B cell (primary cell): Measurements from ENCODE around the gene STUM. TPM values are rescaled to one million over a fixed set of nuclear protein-coding genes. Genes with fewer than 3 reads are reported as not detected.

ENCODE experiments used
- ATAC-seq: fragments of 200-7000 bp; cut with Tn5 transposase; one replicate; pipeline ENCODE4 v1.10.0; 2021; ENCODE audit warnings: low read depth, mild to moderate bottlenecking, moderate number of reproducible peaks, moderate library complexity
- CTCF ChIA-PET: fragments of 350-600 bp; sonication (Branson Sonifier 250); formaldehyde crosslinking; loops from one replicate; lab custom pipeline; 2021; ENCODE audit warnings: antibody characterized with exemption, inconsistent platforms; lab: Charles Lee
- POLR2A ChIA-PET: fragments of 350-600 bp; sonication (Branson Sonifier 250); formaldehyde crosslinking; loops from one replicate; lab custom pipeline; 2021; ENCODE audit warnings: antibody characterized with exemption; lab: Charles Lee
- DNase-seq: peaks from one replicate; pipeline ENCODE4 v3.0.0; 2013
- H2AFZ ChIP-seq: 2 replicates; pipeline ENCODE4 v1.6.1; 2012; ENCODE audit warnings: mild to moderate bottlenecking, low read depth, low read length; ENCODE audit not compliant: insufficient read depth, poor library complexity, severe bottlenecking
- H3K27ac ChIP-seq, 2 donors: 1 replicate in 1 of 2; 2 replicates in 1 of 2; pipeline ENCODE4 v1.5.1; 2012 to 2013; ENCODE audit warnings: low read length in 2 of 2, mild to moderate bottlenecking in 2 of 2, moderate library complexity in 1 of 2
- H3K27me3 ChIP-seq, 4 experiments: fragments of 200-600 bp in 1 of 4; sonication (generic) in 1 of 4; replicated peaks in 1 of 4; 1 replicate in 2 of 4; 2 replicates in 2 of 4; pipeline versions ENCODE4 v1.6.1 to v1.7.0; 2013 to 2016; ENCODE audit warnings: low read length in 3 of 4, mild to moderate bottlenecking in 2 of 4, mixed read lengths in 1 of 4, moderate library complexity in 1 of 4; ENCODE audit not compliant: insufficient read depth in 4 of 4, control insufficient read depth in 3 of 4; ENCODE audit errors: control extremely low read depth in 1 of 4
- H3K36me3 ChIP-seq, 2 experiments: replicated peaks in 1 of 2; 1 replicate in 1 of 2; 2 replicates in 1 of 2; pipeline versions ENCODE4 v1.6.1 to v1.7.1; 2013; ENCODE audit warnings: low read length in 1 of 2; ENCODE audit not compliant: insufficient read depth in 2 of 2, control insufficient read depth in 1 of 2; ENCODE audit errors: control extremely low read depth in 1 of 2, extremely low read depth in 1 of 2
- H3K4me1 ChIP-seq, 2 donors: fragments of 200-600 bp in 1 of 2; sonication (generic) in 1 of 2; 1 replicate in 1 of 2; 2 replicates in 1 of 2; pipeline versions ENCODE4 v1.5.1 to v1.6.1; 2013 to 2017; ENCODE audit warnings: low read length in 2 of 2; ENCODE audit not compliant: control insufficient read depth in 2 of 2, insufficient read depth in 2 of 2
- H3K4me2 ChIP-seq: replicated peaks from 2 replicates; pipeline ENCODE3; 2012; ENCODE audit warnings: mild to moderate bottlenecking, low read depth, low read length; ENCODE audit not compliant: poor library complexity, severe bottlenecking
- H3K4me3 ChIP-seq, 5 experiments: fragments of 200-600 bp in 1 of 5; sonication (generic) in 1 of 5; 1 replicate in 3 of 5; 2 replicates in 2 of 5; pipeline versions ENCODE4 v1.5.1 to v1.7.0; 2011 to 2016; ENCODE audit warnings: low read length in 4 of 5, mild to moderate bottlenecking in 4 of 5, low read depth in 2 of 5, control low read depth in 1 of 5, moderate library complexity in 1 of 5; ENCODE audit not compliant: insufficient read depth in 1 of 5; ENCODE audit errors: control extremely low read depth in 1 of 5, extremely low read depth in 1 of 5
- H3K79me2 ChIP-seq: fragments of 200-600 bp; sonication (generic); one replicate; pipeline ENCODE4 v1.6.0; 2016; ENCODE audit warnings: low read length; ENCODE audit not compliant: control insufficient read depth, insufficient read depth
- H3K9ac ChIP-seq: fragments of 200-600 bp; sonication (generic); 2 replicates; pipeline ENCODE4 v1.6.1; 2017; ENCODE audit warnings: mild to moderate bottlenecking, low read length, moderate library complexity
- H3K9me3 ChIP-seq, 3 donors: one replicate each; pipeline versions ENCODE4 v1.6.1 to v1.7.1; 2013; ENCODE audit warnings: low read length in 2 of 3; ENCODE audit not compliant: control insufficient read depth in 2 of 3, insufficient read depth in 1 of 3; ENCODE audit errors: control extremely low read depth in 1 of 3
- H4K20me1 ChIP-seq: 2 replicates; pipeline ENCODE4 v1.6.0; 2012; ENCODE audit warnings: mild to moderate bottlenecking, low read length; ENCODE audit not compliant: insufficient read depth, control insufficient read depth, poor library complexity, severe bottlenecking
- H3K27ac Mint-ChIP-seq: one replicate; pipeline ENCODE4 v1.8.0; 2021; ENCODE audit warnings: mixed read lengths
- H3K27me3 Mint-ChIP-seq: one replicate; pipeline ENCODE4 v1.8.0; 2021; ENCODE audit warnings: mixed read lengths
- H3K4me1 Mint-ChIP-seq: one replicate; pipeline ENCODE4 v1.8.0; 2021; ENCODE audit warnings: mixed read lengths
- H3K4me3 Mint-ChIP-seq: one replicate; pipeline ENCODE4 v1.8.0; 2021; ENCODE audit warnings: mixed read lengths
- H3K9me3 Mint-ChIP-seq: one replicate; pipeline ENCODE4 v1.8.0; 2022; ENCODE audit warnings: mixed read lengths; ENCODE audit not compliant: insufficient read depth
- EZH2 ChIP-seq: IDR thresholded peaks from 2 replicates; pipeline ENCODE4 v1.6.1; 2012; ENCODE audit warnings: borderline replicate concordance, low read depth, mild to moderate bottlenecking, moderate library complexity, low read length; ENCODE audit not compliant: insufficient read depth, poor library complexity, severe bottlenecking
- WGBS: methylation state at CpG from one replicate; pipeline ENCODE4 v1.1.5; 2013; ENCODE audit warnings: missing lambda C conversion rate; ENCODE audit not compliant: insufficient coverage; 5-methylcytosine and 5-hydroxymethylcytosine counted together
- intact Hi-C: fragments of 100-400 bp; cut with micrococcal nuclease; formaldehyde crosslinking; loops from one replicate; pipeline ENCODE4 v1.10.0; 2022
- polyA plus RNA-seq: library from polyadenylated mRNA; depleted of rRNA; stranded (reverse); fragments of >200 nt; gene quantifications from 2 replicates; pipeline ENCODE4 v1.2.3, GENCODE V29; 2012
- total RNA-seq, 2 donors: library from RNA; stranded (reverse); fragments of 120-200 nt in 1 of 2; gene quantifications; 1 replicate in 1 of 2; 2 replicates in 1 of 2; pipeline versions ENCODE4 v1.2.3 to v1.2.4, GENCODE V29; 2013 to 2022
- TF ChIP-seq, protein P1 (sequence below): fragments of 200-600 bp; IDR thresholded peaks from one replicate; pipeline ENCODE4 v1.8.0; 2022; ENCODE audit warnings: antibody characterized with exemption, mild to moderate bottlenecking

The STUM gene
- total and polyA plus RNA-seq, 2 donors (not counting 1 experiment from before 2014, with no cell fraction given) = 0.12 to 0.69 TPM

DNA sequence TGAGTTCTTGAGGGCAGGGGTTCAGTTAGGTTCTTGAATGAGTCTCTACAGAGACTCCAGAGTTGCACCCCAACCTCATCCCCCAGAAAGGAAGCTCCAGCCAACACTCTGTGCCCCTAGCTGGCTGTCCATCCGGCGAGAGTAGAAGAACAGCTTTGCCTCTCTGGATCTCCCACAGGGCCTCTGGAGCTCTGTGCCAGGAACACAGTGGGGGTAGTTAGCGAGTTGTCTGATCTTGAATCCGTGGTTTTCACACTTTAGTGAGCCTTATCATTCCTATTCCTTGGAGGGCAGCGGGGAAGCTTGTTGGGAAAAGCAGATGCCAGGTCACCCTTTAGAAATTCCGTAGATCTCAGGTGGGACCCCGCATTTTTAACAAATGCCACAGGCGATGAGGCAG, 45.0 kb downstream of the STUM start:
- H3K9me3 ChIP-seq = peaks cover 0 to 6% (median 0%) of the 10 kb centered on the region in 3 donors
- H3K4me3 Mint-ChIP-seq = no peak overlapping the region
- no peak for ATAC-seq
- intact Hi-C loops = no loop called here
- H3K4me1 Mint-ChIP-seq = peaks cover 2% of the 10 kb centered on the region
- H3K9me3 Mint-ChIP-seq = no peaks in the 10 kb centered on the region
- H2AFZ ChIP-seq = no peak overlapping the region
- H3K9ac ChIP-seq = no peak overlapping the region
- H3K4me1 ChIP-seq = no peaks in the 10 kb centered on the region
- ChIA-PET POLR2A (no interaction called here), CTCF (no interaction called here)
- no peak for DNase-seq
- H3K4me2 ChIP-seq = no peak overlapping the region
- WGBS = 90% methylated on average over 8 of the region's 8 CpGs
- no peaks in the 10 kb centered on the region for H4K20me1 ChIP-seq
- H3K4me3 ChIP-seq = no peak overlapping the region
- no peak overlapping the region for H3K27ac ChIP-seq
- H3K36me3 ChIP-seq = no peaks in the 10 kb centered on the region
- H3K79me2 ChIP-seq = no peaks in the 10 kb centered on the region
- H3K27me3 ChIP-seq = peaks cover 0 to 3% (median 0%) of the 10 kb centered on the region in 4 experiments
- TF ChIP-seq EZH2 = no peak
- TF ChIP-seq, protein P1, sequence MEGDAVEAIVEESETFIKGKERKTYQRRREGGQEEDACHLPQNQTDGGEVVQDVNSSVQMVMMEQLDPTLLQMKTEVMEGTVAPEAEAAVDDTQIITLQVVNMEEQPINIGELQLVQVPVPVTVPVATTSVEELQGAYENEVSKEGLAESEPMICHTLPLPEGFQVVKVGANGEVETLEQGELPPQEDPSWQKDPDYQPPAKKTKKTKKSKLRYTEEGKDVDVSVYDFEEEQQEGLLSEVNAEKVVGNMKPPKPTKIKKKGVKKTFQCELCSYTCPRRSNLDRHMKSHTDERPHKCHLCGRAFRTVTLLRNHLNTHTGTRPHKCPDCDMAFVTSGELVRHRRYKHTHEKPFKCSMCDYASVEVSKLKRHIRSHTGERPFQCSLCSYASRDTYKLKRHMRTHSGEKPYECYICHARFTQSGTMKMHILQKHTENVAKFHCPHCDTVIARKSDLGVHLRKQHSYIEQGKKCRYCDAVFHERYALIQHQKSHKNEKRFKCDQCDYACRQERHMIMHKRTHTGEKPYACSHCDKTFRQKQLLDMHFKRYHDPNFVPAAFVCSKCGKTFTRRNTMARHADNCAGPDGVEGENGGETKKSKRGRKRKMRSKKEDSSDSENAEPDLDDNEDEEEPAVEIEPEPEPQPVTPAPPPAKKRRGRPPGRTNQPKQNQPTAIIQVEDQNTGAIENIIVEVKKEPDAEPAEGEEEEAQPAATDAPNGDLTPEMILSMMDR = no peak
- H3K27me3 Mint-ChIP-seq = peaks cover 13% of the 10 kb centered on the region
- H3K27ac Mint-ChIP-seq = no peak overlapping the region

DNA sequence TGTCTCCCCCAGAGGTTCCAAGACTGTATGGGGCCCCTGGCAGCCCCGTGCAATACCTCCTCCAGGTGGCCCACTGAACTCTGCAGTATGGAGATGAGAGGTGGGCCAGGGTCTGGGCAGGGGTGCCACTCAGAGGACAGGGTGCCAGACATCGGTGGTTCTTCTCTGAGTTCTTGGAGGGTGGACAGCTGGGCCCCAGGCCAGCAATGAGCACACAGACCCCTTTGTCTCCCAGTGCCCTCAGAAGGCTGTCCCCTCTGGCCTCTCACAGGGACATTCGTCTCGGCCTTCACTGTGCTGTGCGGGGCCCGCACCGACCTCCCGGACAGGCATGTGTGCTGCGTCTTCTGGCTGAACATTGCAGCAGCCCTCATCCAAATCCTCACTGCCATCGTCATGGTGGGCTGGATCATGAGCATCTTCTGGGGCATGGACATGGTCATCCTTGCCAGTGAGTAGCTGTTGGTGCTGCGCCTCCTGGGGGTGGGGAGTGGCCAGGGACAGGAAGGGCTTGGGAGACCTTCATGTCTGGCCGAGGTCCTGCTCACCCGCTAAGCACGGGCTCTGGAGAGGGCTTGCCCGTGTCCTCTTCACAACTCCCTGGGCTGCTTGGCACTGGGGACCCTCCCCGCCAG, 48.1 kb downstream of the STUM start:
- H3K4me3 ChIP-seq = no peak overlapping the region
- H3K27me3 Mint-ChIP-seq = peaks cover 8% of the 10 kb centered on the region
- no peak for TF ChIP-seq EZH2
- TF ChIP-seq, protein P1 = no peak
- H3K79me2 ChIP-seq = no peaks in the 10 kb centered on the region
- H4K20me1 ChIP-seq = no peaks in the 10 kb centered on the region
- ChIA-PET POLR2A (no interaction called here), CTCF (interaction anchor here (0.9 kb wide), 1 partner anchor 12 kb away, joined by 3 read pairs; no protein-coding TSS in a partner anchor)
- H3K27ac Mint-ChIP-seq = no peak overlapping the region
- no peak overlapping the region for H2AFZ ChIP-seq
- WGBS = 94% methylated on average over 15 of the region's 16 CpGs
- peaks cover 0 to 3% (median 0%) of the 10 kb centered on the region in 4 experiments for H3K27me3 ChIP-seq
- intact Hi-C loops = no loop called here
- no peak overlapping the region for H3K4me2 ChIP-seq
- H3K9me3 Mint-ChIP-seq = no peaks in the 10 kb centered on the region
- H3K36me3 ChIP-seq = no peaks in the 10 kb centered on the region
- H3K4me1 ChIP-seq = no peaks in the 10 kb centered on the region
- DNase-seq (no peak), ATAC-seq (no peak)
- peaks cover 2% of the 10 kb centered on the region for H3K4me1 Mint-ChIP-seq
- no peak overlapping the region for H3K9ac ChIP-seq
- peaks cover 0 to 6% (median 0%) of the 10 kb centered on the region in 3 donors for H3K9me3 ChIP-seq
- no peak overlapping the region for H3K27ac ChIP-seq
- no peak overlapping the region for H3K4me3 Mint-ChIP-seq
